PC-3 (cell line): ENCODE measurements around the gene SFMBT2.

ENCODE experiments used
- CTCF ChIP-seq: fragments of 300-600 bp; sonication (generic); conservative IDR thresholded peaks from 2 replicates; pipeline ENCODE4 v1.5.1; 2017; ENCODE audit warnings: antibody characterized with exemption, low read depth, mild to moderate bottlenecking, low read length
- EZH2 ChIP-seq: fragments of 300-600 bp; sonication (generic); IDR thresholded peaks from one replicate; pipeline ENCODE4 v1.6.1; 2017; ENCODE audit warnings: antibody characterized with exemption, mild to moderate bottlenecking, low read length; ENCODE audit not compliant: unreplicated experiment
- EZH2phosphoT487 ChIP-seq: fragments of 300-600 bp; sonication (generic); IDR thresholded peaks from 2 replicates; pipeline ENCODE4 v1.6.1; 2018; ENCODE audit warnings: mild to moderate bottlenecking, antibody characterized with exemption, low read length, borderline replicate concordance

- no peak for TF ChIP-seq EZH2phosphoT487
- no peak for TF ChIP-seq CTCF
- TF ChIP-seq EZH2 = no peak
Measured at GRCh38 chr10:7362471-7362870, 48.4 kb downstream of the SFMBT2 start.
